Kidney glomerular epithelial cell (primary cell): ENCODE results near the gene TJP2.
"Not testable (repeated sequence)": the region's sequence is repeated elsewhere in the genome, so short reads cannot be mapped to it uniquely, and the experiment has no call there.

Source experiments
- DNase-seq: peaks from one replicate; lab custom pipeline; 2025; lab: John Stamatoyannopoulos, UW

Gene TJP2

GRCh38 chr9:69293156-69293555, 119.1 kb downstream of the TJP2 start:
- DNase-seq, result no peak

GRCh38 chr9:69295872-69296552, 121.9 kb downstream of the TJP2 start:
- no peak for DNase-seq

- DNase-seq, result no peak
Measured at GRCh38 chr9:69297300-69297980, 123.4 kb downstream of the TJP2 start.

GRCh38 chr9:69299315-69299714, 125.2 kb downstream of the TJP2 start:
- no peak for DNase-seq

- DNase-seq, result no peak
Measured at GRCh38 chr9:69299826-69300225, 125.7 kb downstream of the TJP2 start.

- DNase-seq, result no peak
Measured at GRCh38 chr9:69303331-69303730, 129.3 kb downstream of the TJP2 start.

- not testable (repeated sequence) for DNase-seq
Measured at GRCh38 chr9:69306895-69307445, 132.9 kb downstream of the TJP2 start.

GRCh38 chr9:69307446-69308205, 133.5 kb downstream of the TJP2 start:
- DNase-seq, result peak; percentile 61

GRCh38 chr9:69308206-69308931, 134.3 kb downstream of the TJP2 start:
- no peak for DNase-seq

GRCh38 chr9:69313175-69313574, 139.1 kb downstream of the TJP2 start:
- no peak for DNase-seq

- DNase-seq, result no peak
Measured at GRCh38 chr9:69314547-69314946, 140.5 kb downstream of the TJP2 start.

GRCh38 chr9:69317081-69317480, 143.0 kb downstream of the TJP2 start:
- no peak for DNase-seq

- DNase-seq, result no peak
Measured at GRCh38 chr9:69317894-69318293, 143.8 kb downstream of the TJP2 start.

GRCh38 chr9:69319324-69320025, 145.4 kb downstream of the TJP2 start:
- DNase-seq, result no peak

- DNase-seq, result no peak
Measured at GRCh38 chr9:69322256-69322655, 148.2 kb downstream of the TJP2 start.

GRCh38 chr9:69323861-69324260, 149.8 kb downstream of the TJP2 start:
- DNase-seq, result peak; percentile 6
